Kidney epithelial cell (primary cell): ENCODE results near the gene ANKRD28. TPM values are rescaled to one million over a fixed set of nuclear protein-coding genes. Genes with fewer than 3 reads are reported as not detected.

Experiments used
- DNase-seq: peaks from one replicate; pipeline ENCODE4 v3.0.0-alpha.2; 2010; ENCODE audit warnings: low read depth
- H3K27me3 ChIP-seq: 2 replicates; pipeline ENCODE4 v1.6.0; 2011; ENCODE audit warnings: low read length; ENCODE audit not compliant: control insufficient read depth, insufficient read depth
- H3K36me3 ChIP-seq: 2 replicates; pipeline ENCODE4 v1.5.1; 2011; ENCODE audit warnings: low read length; ENCODE audit not compliant: control insufficient read depth, insufficient read depth
- H3K4me3 ChIP-seq: 2 replicates; pipeline ENCODE4 v1.5.1; 2011; ENCODE audit warnings: low read depth, mild to moderate bottlenecking, control low read depth, low read length
- CTCF ChIP-seq: IDR thresholded peaks from 2 replicates; pipeline ENCODE4 v1.5.1; 2011; ENCODE audit warnings: mild to moderate bottlenecking, moderate library complexity, low read length, control low read depth, inconsistent platforms; ENCODE audit not compliant: insufficient read depth, poor library complexity, severe bottlenecking
- total RNA-seq: library from RNA; depleted of rRNA; stranded (reverse); fragments of >200 nt; gene quantifications from 2 replicates; pipeline ENCODE4 v1.2.3, GENCODE V29; 2015

Gene ANKRD28
- total RNA-seq, 1 donor from 2014 or later, result 27.4 TPM

GRCh38 chr3:15711281-15711680 lies 86.5 kb downstream of the ANKRD28 start:
- no peak for DNase-seq
- no peak overlapping the region for H3K4me3 ChIP-seq
- no peaks in the 10 kb centered on the region for H3K36me3 ChIP-seq
- H3K27me3 ChIP-seq, result no peaks in the 10 kb centered on the region
- no peak for TF ChIP-seq CTCF

- Histone ChIP-seq H3K27me3 (no peaks in the 10 kb centered on the region), H3K4me3 (no peak overlapping the region), H3K36me3 (no peaks in the 10 kb centered on the region)
- no peak for DNase-seq
- no peak for TF ChIP-seq CTCF
These were observed 88.7 kb downstream of the ANKRD28 start for GRCh38 chr3:15708882-15709677.

- Histone ChIP-seq H3K4me3 (no peak overlapping the region), H3K27me3 (no peaks in the 10 kb centered on the region), H3K36me3 (no peaks in the 10 kb centered on the region)
- DNase-seq, result no peak
- TF ChIP-seq CTCF, result no peak
These were observed 90.0 kb downstream of the ANKRD28 start for GRCh38 chr3:15707779-15708178.

GRCh38 chr3:15703346-15703745 lies 94.4 kb downstream of the ANKRD28 start:
- no peak overlapping the region for H3K4me3 ChIP-seq
- no peaks in the 10 kb centered on the region for H3K36me3 ChIP-seq
- TF ChIP-seq CTCF, result no peak
- no peaks in the 10 kb centered on the region for H3K27me3 ChIP-seq
- DNase-seq, result no peak

- no peaks in the 10 kb centered on the region for H3K36me3 ChIP-seq
- no peaks in the 10 kb centered on the region for H3K27me3 ChIP-seq
- H3K4me3 ChIP-seq, result no peak overlapping the region
- DNase-seq, result no peak
- no peak for TF ChIP-seq CTCF
These were observed 103.2 kb downstream of the ANKRD28 start for GRCh38 chr3:15694628-15695027.

- no peak for DNase-seq
- H3K4me3 ChIP-seq, result no peak overlapping the region
- TF ChIP-seq CTCF, result no peak
- no peaks in the 10 kb centered on the region for H3K27me3 ChIP-seq
- H3K36me3 ChIP-seq, result no peaks in the 10 kb centered on the region
These were observed 104.4 kb downstream of the ANKRD28 start for GRCh38 chr3:15693355-15693754.
